Measurements from ENCODE around the gene NR1H2. TPM values are rescaled to one million over a fixed set of nuclear protein-coding genes. Genes with fewer than 3 reads are reported as not detected.
A peak's percentile ranks its signal among the peaks of the same experiment; 100 is the strongest.

Gene NR1H2
- total and polyA plus RNA-seq, 10 of the 15 experiments (the other 5 are each of a cell fraction or from before 2014, with no cell fraction given): 0.05 to 54.2 (median 35.1) TPM

- TF ChIP-seq SUZ12 (IDR thresholded peaks at IDR 0.05; ENCODE audit: unreplicated experiment) (no peak), PAX8 (IDR thresholded peaks at IDR 0.05) (no peak), EP300 (IDR thresholded peaks at IDR 0.05; ENCODE audit: borderline replicate concordance in 1 of 2, control insufficient read depth in 1 of 2, low read depth in 2 of 2, low read length in 2 of 2) (peak; percentile 48 to 88; a peak in 3 of 4 replicates), STAT1 (conservative IDR thresholded peaks at IDR 0.05) (no peak), POLR2AphosphoS5 (IDR thresholded peaks at IDR 0.05; ENCODE audit: low read length) (peak; percentile 97), CBFB (IDR thresholded peaks at IDR 0.05; ENCODE audit: low read depth) (peak; percentile 71), TCF3 (IDR thresholded peaks at IDR 0.05; ENCODE audit: borderline replicate concordance, insufficient read depth, low read depth, low read length) (peak; percentile 89), USF2 (IDR thresholded peaks at IDR 0.05; ENCODE audit: borderline replicate concordance, low read depth, low read length) (no peak; the same call in 1 of the 2 replicates), KAT2A (conservative IDR thresholded peaks at IDR 0.05; ENCODE audit: control insufficient read depth, low read depth, low read length) (no peak), BACH1 (IDR thresholded peaks at IDR 0.05; ENCODE audit: borderline replicate concordance) (peak; percentile 66; the same call in 1 of the 2 replicates), CBX5 (IDR thresholded peaks at IDR 0.05; ENCODE audit: low read depth) (peak; percentile 74; the same call in 1 of the 2 replicates), ZNF274 (IDR thresholded peaks at IDR 0.05; ENCODE audit: insufficient read depth, insufficient read length) (no peak), BCL11A (IDR thresholded peaks at IDR 0.05; ENCODE audit: low read depth, low read length) (peak; percentile 84), NFYA (IDR thresholded peaks at IDR 0.05; ENCODE audit: borderline replicate concordance, low read depth, low read length) (no peak), SMARCA5 (IDR thresholded peaks at IDR 0.05) (0 out of 2 replicates have a peak, but pooled peaks have one; percentile 44), EED (IDR thresholded peaks at IDR 0.05; ENCODE audit: low read depth) (peak; percentile 97), ATF7 (IDR thresholded peaks at IDR 0.05; ENCODE audit: low read depth) (peak; percentile 87), RFX5 (IDR thresholded peaks at IDR 0.05; ENCODE audit: low read depth, low read length) (no peak), RB1 (IDR thresholded peaks at IDR 0.05; ENCODE audit: borderline replicate concordance) (no peak; the same call in 1 of the 2 replicates), SMAD5 (IDR thresholded peaks at IDR 0.05; ENCODE audit: low read depth) (peak; percentile 87), PML (IDR thresholded peaks at IDR 0.05; ENCODE audit: low read length) (peak; percentile 85), RCOR1 (conservative IDR thresholded peaks at IDR 0.05; ENCODE audit: low read depth, low read length) (no peak), ZNF622 (IDR thresholded peaks at IDR 0.05) (no peak), MYB (IDR thresholded peaks at IDR 0.05; ENCODE audit: borderline replicate concordance, low read depth, low read length) (no peak), NFIC (IDR thresholded peaks at IDR 0.05; ENCODE audit: low read depth, low read length) (peak; percentile 81; the same call in 1 of the 2 replicates), MYC (IDR thresholded peaks at IDR 0.05; ENCODE audit: insufficient read depth, insufficient read length, insufficient replicate concordance, low read length, severe bottlenecking) (no peak), NR2C2 (IDR thresholded peaks at IDR 0.05; ENCODE audit: borderline replicate concordance, control insufficient read depth, insufficient read length, low read depth) (no peak), EGR1 (IDR thresholded peaks at IDR 0.05; ENCODE audit: borderline replicate concordance in 1 of 2, low read depth in 2 of 2, low read length in 2 of 2) (peak in 1 of 2 experiments; percentile 33; a peak in 1 of 3 replicates), RAD21 (IDR thresholded peaks at IDR 0.05; ENCODE audit: insufficient read depth, low read depth, low read length) (no peak), POU2F2 (IDR thresholded peaks at IDR 0.05; ENCODE audit: borderline replicate concordance, low read depth, low read length) (peak; percentile 50; the same call in 2 of the 3 replicates), NFYB (IDR thresholded peaks at IDR 0.05; ENCODE audit: insufficient read depth, low read depth, low read length) (no peak)
Observed at GRCh38 chr19:50344661-50345318, 31.5 kb upstream of the NR1H2 start (continued).

All from GM12878 (cell line).